Measurements from ENCODE around the gene EBNA1BP2.
"Not testable (repeated sequence)": the region's sequence is repeated elsewhere in the genome, so short reads cannot be mapped to it uniquely, and the experiment has no call there.

The EBNA1BP2 gene

DNA sequence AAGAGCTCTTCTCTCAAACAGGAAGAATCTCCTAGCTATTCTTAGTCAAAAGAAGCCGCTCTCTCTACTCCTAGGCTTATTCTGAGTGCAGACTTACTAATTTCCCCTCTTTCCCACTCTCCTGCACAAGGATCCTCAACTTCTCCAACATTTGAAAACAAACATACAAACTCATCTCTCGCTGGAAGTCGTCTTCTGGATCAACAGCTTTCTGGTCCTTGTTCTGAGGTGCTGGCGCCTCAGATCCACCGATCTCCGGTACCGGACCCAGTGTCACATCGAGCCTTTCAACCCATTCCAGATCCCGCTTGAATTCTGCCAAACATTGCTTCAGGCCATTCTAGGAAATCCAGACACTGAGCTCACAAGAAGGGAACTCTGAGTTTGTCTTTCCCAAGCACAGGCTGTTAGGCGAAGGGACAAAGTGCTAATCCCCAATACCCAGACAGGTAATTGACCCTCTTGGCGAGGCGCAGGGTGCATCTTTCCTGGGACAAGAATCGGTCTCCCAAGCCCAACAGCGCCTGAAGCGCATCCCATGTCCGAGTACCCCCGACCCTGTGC lies 696 bp downstream of the EBNA1BP2 start:
- DNase-seq (ENCODE audit: low spot score) = no peak

DNA sequence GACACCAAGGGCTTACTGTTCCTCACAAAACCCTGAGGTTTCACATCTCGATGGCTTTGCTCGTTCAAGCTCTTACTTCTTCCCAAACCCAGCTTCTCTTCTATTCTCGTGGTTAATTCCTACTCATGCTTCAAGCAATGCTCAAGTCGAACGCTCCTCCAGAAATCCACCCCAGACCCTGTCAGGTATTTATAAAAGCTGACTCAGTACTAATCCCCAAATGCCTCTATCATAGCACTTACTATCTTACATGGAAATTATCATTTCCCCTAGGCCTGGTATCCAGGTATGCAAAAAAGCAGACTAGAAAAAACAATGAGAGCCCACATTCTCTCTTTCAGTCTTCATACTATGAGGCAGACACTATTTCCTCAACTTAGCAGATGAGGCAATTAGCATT lies 6.3 kb downstream of the EBNA1BP2 start:
- no peak for DNase-seq (ENCODE audit: low spot score)

DNA sequence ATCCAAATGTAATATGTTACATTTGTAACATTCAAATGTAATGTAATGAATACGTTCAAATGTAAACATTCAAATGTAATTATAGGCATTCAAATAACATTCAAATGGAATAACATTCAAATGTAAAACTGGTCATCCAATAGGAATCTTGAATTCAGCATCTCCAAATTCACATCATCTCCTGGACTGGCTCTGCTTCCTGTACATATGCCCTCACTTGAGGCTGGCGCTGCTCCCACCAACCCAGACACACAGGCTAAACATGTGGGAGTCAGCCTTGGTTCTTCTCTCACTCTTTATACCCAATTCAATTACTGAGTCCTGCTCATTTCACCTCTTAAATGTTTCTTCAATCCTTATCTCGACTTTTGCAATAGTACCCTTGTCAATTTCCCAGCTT lies 6.9 kb downstream of the EBNA1BP2 start:
- no peak for DNase-seq (ENCODE audit: low spot score)

DNA sequence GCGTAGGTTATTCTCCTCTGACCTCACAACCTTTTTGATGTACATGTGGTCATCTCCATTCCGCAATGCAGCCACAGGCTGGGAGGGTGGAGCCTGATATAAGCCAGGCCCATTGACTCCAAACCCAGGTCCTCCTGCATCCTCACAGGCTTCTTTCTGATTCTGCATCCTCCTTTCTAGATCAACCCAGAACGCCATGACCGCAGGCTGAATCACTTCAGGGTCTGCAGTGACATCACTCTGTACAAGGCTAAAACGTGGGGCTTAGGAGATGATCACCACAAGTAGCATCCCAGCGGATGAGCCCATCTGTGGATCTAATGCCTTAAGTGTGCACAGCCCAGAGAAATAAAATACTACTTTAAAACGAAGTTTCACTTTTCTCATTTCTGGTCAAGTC lies 16.1 kb downstream of the EBNA1BP2 start:
- no peak for DNase-seq (ENCODE audit: low spot score)

DNA sequence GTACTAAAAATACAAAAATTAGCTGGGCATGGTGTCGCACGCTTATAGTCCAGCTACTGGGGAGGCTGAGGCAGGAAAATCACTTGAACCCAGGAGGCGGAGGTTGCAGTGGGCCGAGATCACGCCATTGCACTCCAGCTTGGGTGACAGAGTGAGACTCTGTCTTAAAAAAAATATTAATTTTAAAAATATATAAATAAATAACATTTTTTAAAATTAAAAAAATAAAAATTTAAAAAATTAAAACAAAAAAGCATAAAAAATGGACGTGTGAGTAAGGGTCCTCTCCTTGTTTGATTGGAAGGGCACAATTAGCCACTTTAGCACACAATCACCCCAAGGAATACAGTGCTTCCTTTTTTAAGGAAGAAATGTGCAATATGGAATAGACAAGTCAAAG lies 18.6 kb downstream of the EBNA1BP2 start:
- DNase-seq (ENCODE audit: low spot score) = no peak

DNA sequence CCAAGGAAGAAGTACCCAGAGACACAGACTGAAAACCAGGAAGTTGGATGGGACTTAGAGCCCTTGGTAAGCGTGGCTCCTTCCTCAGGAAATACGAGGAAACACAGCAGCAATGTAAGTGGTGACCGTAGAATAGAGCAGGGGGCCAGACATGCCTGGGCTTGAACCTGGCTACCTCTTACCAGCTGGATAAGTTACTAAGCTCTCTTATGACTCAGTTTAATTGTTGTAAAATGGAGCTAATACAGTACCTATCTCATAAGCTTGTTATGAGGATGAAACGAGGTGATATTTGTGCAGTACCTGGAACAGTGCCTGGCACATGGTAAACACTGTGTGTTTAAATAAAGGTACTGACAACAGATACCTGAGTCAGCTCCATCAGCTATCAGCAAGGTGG lies 19.2 kb downstream of the EBNA1BP2 start:
- no peak for DNase-seq (ENCODE audit: low spot score)

DNA sequence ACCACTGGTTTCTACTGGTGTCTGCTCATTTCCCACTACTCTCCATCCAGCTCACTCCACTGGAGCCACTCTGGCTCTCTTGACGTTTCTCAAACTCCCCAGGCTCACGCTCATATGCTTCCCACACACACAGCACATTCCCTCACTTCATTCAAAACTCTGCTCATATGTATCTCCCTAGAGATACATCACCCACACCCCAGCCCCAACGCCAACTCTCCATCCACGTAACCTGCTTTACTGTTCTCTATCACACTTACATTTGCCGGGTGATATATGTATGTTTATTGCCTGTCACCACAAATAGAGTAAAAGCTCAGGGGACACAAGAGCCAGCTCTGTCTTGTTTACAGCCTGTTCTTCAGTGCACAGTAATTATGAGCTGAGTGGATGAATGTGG lies 22.2 kb downstream of the EBNA1BP2 start:
- no peak for DNase-seq (ENCODE audit: low spot score)

DNA sequence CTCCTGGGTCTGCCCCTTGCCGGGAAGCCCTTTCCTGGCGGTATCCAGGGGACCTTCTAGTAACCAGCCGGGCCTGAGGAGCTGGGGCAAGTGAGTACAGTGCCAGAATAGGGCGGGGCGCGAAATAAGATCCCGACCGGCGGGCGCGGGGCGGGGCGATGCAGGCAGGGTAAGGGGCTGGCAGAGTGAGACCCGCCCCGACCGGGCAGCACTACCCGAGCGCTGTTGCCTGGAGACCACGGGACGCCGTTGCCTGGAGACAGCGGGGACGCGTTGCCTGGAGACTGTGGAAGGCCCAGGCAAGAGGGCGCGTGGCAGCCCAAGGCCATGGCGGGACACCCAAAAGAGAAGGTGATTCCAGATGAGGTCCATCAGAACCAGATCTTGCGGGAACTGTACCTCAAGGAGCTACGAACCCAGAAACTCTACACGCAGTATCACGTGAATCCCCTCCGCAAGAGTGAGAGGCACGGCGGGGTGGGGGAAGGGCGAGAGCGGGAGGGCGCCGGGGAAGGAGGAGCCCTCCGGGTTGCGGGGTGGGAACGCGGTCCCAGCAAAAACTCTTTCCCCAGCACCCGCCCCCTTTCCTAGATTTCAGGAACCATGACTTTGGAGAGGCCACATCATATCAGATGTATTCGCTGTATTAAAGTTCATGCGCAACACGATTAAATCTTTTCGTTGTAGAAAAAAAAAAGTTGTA lies 24.3 kb downstream of the EBNA1BP2 start:
- DNase-seq (ENCODE audit: low spot score) = peak; percentile 87

DNA sequence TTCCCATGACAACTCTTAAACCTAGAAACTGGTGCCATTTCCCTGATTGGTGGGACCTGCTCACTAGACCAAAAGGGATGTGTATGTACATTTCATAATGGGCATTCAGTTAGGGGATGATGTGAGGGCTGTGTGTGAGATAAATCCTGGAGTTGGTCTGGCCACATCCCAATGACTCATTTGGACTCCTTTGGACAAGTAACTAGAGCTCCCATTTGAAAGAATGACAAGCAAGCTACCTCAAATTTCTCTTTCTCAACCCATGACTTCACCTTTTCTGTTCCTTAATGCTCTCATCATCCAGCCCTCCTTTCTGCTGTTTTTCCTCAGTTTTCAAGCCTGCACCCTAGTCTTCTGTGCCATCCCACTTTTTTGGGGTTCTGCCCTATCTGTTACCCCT lies 27.9 kb downstream of the EBNA1BP2 start:
- DNase-seq (ENCODE audit: low spot score) = no peak

DNA sequence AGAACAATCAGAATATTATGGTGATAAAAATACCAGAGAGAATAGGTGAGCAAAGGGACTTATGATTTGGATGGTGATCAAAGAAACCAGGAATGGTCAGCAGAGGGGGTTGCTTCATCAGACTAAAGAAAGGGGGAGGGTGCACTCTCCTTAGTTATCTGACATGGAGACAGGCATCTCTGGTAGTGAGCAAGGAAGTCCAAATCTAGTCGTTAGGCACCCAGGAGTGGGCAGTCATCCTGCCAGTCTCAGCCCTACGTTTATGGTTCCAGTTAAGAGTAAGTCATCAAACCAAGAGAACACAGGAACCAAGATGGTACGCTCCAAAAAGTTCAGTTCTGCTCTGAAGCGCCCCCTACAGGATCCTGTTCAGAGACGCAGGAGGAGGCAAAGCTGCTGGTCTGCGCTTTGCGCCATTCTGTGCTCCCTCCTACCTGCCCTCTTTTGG lies 28.6 kb downstream of the EBNA1BP2 start:
- DNase-seq (ENCODE audit: low spot score) = no peak

DNA sequence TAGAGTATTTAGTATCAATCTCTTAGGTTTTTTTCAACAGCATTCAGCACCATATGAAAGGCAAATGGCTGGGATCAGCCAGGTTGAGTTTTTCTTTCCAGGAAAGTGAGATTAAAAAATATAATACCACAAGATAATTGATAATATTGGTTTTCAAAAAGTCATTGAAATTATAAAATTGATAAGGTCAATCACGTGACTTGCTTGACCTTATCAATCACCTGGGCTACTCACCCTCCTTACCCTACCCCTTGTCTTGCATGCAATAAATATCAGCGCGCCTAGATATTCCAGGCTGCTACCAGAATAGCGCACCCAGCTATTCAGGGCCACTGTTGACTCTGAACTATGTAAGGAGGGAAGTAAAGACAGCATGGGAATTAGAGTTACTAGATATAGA lies 31.5 kb downstream of the EBNA1BP2 start:
- no peak for DNase-seq (ENCODE audit: low spot score)

DNA sequence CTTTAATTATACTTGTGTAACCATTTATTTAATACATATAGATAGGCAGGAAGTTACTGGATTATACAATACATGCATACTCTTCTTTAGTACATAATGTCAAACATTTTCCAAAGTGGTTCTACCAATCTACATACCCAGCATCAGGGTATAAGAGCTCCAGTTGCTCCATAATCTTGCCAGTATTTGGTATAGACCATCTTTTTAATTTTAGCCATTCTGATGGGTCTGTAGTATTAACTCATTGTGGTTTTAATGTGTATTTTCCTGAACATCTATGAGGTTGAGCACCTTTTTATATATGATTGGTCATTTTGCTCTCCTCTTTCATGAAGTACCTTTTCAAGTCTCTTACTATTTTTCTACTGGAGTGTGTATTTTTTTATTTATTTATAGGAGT lies 32.1 kb downstream of the EBNA1BP2 start:
- no peak for DNase-seq (ENCODE audit: low spot score)

DNA sequence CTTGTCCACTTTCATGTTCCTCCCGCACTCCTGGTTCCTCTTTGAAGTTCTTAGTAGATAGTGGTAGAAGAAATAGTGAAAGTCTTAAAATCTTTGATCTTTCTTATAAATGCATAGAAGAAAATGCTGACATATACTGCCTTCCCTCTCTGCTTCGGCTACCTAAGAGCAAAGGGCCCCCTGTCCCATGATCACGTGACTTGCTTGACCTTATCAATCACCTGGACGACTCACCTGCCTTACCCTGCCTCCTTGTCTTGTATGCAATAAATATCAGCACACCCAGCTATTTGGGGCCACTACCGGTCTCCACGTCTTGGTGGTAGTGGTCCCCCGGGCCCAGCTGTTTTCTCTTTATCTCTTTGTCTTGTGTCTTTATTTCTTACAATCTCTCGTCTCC lies 32.8 kb downstream of the EBNA1BP2 start:
- not testable (repeated sequence) for DNase-seq (ENCODE audit: low spot score)

DNA sequence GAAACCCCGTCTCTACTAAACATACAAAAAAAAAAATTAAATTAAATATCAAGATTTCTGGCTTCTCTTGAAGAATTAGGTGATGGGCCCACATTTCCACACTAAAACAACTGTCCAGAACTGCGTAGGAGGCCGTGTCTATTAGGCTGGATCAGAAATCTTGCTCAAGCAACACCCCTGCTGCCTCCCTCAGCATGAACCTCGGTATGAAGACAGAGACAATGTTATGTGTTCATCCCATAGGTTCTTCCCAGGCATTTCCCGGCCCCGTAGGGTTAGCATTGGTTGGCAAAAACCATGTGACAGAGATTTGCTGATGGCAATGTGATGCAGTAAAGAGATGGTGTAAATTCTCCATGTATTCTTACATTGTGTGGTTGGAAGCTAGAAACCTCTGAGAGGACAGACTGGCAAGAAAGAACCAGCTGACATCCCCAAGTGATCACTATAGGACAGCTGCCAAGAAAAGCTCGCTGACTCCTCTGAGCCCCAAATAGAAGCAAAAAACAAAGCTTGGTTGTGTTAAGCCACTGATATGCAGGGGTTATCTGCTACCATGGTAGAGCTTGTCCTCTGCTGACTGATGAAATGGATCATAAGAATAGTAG lies 34.5 kb downstream of the EBNA1BP2 start:
- no peak for DNase-seq (ENCODE audit: low spot score)

DNA sequence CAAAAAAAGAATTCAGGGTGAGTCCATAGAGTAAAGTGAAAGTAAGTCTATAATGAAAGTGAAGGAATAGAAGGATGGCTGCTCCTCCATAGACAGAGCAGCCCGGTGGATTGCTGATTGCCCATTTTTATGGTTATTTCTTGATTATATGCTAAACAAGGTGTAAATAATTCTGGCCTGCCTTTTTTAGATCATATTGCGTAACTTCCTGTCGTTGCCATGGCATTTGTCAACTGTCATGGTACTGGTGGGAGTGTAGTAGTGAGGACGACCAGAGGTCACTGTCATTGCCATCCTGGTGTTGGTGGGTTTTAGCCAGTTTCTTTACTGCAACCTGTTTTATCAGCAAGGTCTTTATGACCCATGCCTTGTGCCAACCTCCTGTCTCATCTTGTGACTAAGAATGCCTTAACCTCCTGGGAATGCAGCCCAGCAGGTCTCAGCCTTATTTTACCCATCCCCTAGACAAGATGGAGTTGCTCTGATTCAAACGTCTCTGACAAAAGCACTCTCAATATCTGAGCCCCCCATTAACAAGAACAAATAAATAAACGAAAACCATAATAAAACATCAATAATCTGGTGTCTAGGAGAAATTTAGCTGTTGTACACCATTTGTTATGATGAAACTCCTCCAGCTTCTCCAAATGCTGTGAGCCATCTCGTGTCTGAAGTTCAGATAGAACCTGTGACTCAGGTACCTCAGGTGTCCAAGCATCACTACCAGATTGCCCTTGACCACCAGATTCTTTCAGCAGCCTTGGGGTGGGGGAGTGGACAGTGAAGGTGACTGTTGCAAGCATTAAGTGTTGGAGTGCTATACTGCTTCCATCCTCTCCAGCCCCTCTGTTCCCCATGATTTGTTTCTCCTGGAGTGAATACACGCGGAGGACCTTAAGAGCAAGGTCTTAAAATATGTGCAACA lies 36.0 kb downstream of the EBNA1BP2 start:
- DNase-seq (ENCODE audit: low spot score) = no peak

DNA sequence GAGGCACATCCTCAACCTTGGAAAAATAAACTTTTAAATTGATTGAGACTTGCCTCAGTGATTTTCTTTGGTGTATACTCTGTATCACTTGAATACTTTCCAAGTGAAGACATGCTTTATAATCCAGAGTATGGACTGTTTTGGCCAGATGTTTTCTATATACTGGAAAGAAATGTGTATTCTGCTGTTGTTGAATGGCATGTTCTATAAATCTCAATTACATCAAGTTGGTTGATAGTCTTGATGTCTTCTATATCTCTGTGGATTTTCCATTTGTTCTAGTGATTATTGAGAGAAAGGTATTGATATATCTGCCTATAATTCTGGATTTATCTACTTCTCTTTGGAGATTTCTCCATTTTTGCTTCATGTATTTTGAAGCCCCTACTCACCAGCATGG lies 37.5 kb downstream of the EBNA1BP2 start:
- DNase-seq (ENCODE audit: low spot score) = no peak

DNA sequence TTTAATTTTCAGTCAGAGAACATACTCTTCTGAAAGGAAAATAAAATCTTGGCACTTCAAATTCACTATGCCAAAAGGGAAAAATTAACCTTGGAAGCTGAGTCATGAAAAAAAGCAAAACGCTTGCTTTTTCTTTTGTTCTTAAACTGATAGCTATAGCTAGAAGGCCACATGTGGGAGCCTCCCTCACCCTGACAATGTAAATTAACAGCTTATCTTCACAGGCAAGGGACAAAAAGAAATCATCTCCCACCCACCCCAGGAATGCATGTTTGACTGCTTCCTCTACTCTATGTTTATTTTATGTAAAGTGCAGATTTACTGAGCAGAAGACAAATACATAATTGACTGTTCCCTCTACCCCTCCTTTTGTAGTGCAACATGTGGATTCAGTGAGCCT lies 38.0 kb downstream of the EBNA1BP2 start:
- no peak for DNase-seq (ENCODE audit: low spot score)

DNA sequence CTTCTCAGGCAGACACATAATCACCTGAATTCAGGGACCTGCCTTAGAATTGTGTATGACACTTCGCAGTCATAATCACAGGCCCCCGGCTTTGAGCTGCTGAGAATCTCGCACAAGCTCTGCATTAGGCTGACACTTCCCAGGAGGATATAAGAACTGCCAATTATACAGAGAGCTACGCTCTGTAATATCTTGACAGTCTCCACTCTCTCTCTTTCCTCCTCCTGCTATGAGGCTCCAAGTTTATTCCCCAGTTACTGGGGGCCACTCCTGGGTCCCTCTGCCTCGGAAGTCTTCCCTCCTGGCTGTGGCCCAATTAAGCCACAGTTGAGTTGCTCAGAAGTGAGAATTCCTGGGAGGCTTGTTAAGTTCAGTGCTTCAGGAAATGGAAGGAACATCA lies 42.7 kb downstream of the EBNA1BP2 start:
- no peak for DNase-seq (ENCODE audit: low spot score)

DNA sequence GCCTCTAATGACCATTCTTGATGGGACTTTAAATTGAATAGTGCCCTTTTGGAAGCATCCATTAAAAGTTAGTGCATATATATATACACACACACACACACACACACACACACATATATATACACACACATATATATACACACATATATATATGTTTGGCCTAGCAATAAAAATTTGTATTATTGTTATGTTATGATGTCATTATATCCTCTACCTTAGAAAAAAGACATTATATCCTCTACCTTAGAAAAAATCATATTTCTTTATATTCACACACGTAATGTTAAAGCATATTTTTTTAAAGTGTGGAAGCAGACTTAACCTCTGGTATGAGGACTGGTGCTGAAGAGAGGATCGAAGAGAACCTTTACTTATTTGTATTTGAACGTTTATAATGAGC lies 43.3 kb downstream of the EBNA1BP2 start:
- DNase-seq (ENCODE audit: low spot score) = no peak

DNA sequence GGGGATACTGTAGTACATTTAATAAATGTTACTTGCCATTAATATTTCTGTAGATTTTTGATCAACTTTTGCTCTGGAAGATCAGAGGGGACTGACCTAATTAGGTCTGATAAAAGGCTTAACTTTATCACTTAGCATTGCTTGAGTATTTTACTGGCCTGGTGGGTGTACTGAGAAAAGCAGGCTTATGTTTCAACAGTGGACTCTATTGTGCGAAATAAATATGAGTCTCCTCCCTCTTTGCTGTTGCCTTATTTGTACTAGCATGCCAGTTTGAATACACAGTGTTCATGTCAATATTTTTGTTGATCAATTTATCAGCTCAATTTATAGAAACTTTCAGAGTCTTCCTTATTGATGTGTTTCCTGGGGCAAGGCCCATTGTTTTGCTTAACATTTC lies 49.1 kb downstream of the EBNA1BP2 start:
- no peak for DNase-seq (ENCODE audit: low spot score)

DNA sequence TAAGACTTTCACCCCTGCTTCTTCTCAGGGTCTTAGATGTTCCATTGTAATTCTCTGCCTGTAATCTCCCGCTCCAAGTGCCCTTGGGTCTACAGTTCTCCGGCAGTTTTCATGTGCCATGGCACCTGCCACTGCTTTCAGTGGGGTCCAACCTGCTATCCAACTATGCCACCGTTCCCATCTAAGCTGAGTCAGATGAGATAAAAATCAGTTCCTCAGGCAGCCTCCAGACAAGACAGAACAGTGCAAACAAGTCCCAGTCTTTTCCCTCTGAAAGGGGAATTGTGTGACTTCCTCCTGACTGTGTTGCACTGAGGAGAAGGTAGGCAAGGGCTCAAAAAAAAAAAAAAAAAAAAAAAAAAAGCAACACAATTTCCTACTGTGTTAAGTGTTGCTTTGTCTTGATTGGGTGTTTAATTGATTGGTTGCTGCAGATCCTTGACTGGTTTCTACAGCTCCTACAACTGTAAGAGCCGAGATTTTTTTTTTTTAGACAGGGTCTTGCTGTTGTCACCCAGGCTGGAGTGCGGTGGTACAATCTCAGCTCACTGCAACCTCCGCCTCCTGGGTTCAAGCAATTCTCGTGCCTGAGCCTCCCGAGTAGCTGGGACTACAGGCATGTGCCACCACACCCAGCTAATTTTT lies 50.7 kb downstream of the EBNA1BP2 start:
- no peak for DNase-seq (ENCODE audit: low spot score)

DNA sequence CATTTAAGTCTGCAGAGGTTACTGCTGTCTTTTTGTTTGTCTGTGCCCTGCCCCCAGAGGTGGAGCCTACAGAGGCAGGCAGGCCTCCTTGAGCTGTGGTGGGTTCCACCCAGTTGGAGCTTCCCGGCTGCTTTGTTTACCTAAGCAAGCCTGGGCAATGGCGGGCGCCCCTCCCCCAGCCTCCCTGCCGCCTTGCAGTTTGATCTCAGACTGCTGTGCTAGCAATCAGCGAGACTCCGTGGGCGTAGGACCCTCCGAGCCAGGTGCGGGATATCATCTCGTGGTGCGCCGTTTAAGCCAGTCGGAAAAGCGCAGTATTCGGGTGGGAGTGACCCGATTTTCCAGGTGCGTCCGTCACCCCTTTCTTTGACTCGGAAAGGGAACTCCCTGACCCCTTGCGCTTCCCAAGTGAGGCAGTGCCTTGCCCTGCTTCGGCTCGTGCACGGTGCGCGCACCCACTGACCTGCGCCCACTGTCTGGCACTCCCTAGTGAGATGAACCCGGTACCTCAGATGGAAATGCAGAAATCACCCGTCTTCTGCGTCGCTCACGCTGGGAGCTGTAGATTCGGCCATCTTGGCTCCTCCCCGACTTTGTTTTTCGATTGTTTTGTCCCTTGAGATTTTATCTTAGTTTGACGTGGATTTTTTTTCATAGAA lies 52.0 kb downstream of the EBNA1BP2 start:
- DNase-seq (ENCODE audit: low spot score) = not testable (repeated sequence)

Measured in left forelimb (tissue), 1 donor.